ENCODE results near the gene PHF2.

The PHF2 gene

GRCh38 chr9:93630806-93631411 is 54.5 kb downstream of the PHF2 start:
- no peak for DNase-seq (ENCODE audit: low read depth)

GRCh38 chr9:93633492-93634221 is 57.3 kb downstream of the PHF2 start:
- no peak for DNase-seq (ENCODE audit: low read depth)

GRCh38 chr9:93634311-93635185 is 58.2 kb downstream of the PHF2 start:
- DNase-seq (ENCODE audit: low read depth), result no peak

GRCh38 chr9:93635186-93636107 is 59.1 kb downstream of the PHF2 start:
- DNase-seq (ENCODE audit: low read depth), result no peak

- DNase-seq (ENCODE audit: low read depth), result no peak
Measured at GRCh38 chr9:93636172-93636661, 59.8 kb downstream of the PHF2 start.

- DNase-seq (ENCODE audit: low read depth), result no peak
Measured at GRCh38 chr9:93636667-93637066, 60.3 kb downstream of the PHF2 start.

- DNase-seq (ENCODE audit: low read depth), result no peak
Measured at GRCh38 chr9:93637886-93638285, 61.5 kb downstream of the PHF2 start.

GRCh38 chr9:93640027-93640426 is 63.6 kb downstream of the PHF2 start:
- no peak for DNase-seq (ENCODE audit: low read depth)

- no peak for DNase-seq (ENCODE audit: low read depth)
Measured at GRCh38 chr9:93642961-93643360, 66.6 kb downstream of the PHF2 start.

GRCh38 chr9:93644397-93645088 is 68.2 kb downstream of the PHF2 start:
- DNase-seq (ENCODE audit: low read depth), result no peak

GRCh38 chr9:93645149-93645889 is 68.9 kb downstream of the PHF2 start:
- no peak for DNase-seq (ENCODE audit: low read depth)

GRCh38 chr9:93645921-93646639 is 69.7 kb downstream of the PHF2 start:
- no peak for DNase-seq (ENCODE audit: low read depth)

GRCh38 chr9:93646640-93647178 is 70.3 kb downstream of the PHF2 start:
- no peak for DNase-seq (ENCODE audit: low read depth)

GRCh38 chr9:93648181-93648580 is 71.8 kb downstream of the PHF2 start:
- no peak for DNase-seq (ENCODE audit: low read depth)

GRCh38 chr9:93648836-93649235 is 72.5 kb downstream of the PHF2 start:
- no peak for DNase-seq (ENCODE audit: low read depth)

- no peak for DNase-seq (ENCODE audit: low read depth)
Measured at GRCh38 chr9:93649610-93650261, 73.4 kb downstream of the PHF2 start.

- no peak for DNase-seq (ENCODE audit: low read depth)
Measured at GRCh38 chr9:93650448-93650847, 74.1 kb downstream of the PHF2 start.

GRCh38 chr9:93651521-93651950 is 75.2 kb downstream of the PHF2 start:
- no peak for DNase-seq (ENCODE audit: low read depth)
